Germinal center (tissue), 1 donor: ENCODE measurements around the gene NLN.
"Not testable (repeated sequence)": the region's sequence is repeated elsewhere in the genome, so short reads cannot be mapped to it uniquely, and the experiment has no call there.

Experiments
- DNase-seq: peaks from one replicate; pipeline ENCODE4 v3.0.0; 2012; ENCODE audit warnings: mixed read lengths, low spot score

NLN gene

DNA sequence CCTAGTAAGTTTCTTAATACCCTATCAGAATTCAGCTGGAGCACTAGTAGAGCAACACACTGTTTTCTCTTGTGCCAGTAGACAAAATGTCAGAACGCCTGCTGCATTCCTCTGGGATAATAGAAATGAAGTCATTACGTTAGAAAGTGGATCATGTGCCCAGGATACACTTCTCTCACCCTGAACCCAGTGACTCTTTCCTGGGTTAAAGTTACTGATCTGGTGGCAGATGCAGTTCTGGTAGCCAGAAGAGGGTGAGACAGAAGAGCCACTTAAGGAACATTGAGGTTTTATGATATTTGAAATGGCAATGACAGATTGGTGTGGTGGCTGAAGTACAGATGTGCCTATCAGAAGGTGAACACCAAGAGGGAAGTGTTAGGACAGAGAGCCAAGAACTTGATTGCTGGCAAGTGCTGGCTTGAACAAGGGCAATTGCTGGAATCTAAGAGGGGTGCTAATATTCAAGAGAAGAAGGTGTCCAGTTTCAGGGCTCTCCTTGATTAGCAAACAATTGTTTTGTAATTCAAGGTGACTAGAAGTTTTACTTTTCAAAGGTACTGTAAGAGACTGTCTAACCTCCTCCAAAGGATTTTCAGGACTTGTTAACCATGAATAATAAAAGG is 110.7 kb downstream of the NLN start:
- DNase-seq, result no peak

- no peak for DNase-seq
These were observed 111.8 kb downstream of the NLN start for GRCh38 chr5:65833780-65834179.

DNA sequence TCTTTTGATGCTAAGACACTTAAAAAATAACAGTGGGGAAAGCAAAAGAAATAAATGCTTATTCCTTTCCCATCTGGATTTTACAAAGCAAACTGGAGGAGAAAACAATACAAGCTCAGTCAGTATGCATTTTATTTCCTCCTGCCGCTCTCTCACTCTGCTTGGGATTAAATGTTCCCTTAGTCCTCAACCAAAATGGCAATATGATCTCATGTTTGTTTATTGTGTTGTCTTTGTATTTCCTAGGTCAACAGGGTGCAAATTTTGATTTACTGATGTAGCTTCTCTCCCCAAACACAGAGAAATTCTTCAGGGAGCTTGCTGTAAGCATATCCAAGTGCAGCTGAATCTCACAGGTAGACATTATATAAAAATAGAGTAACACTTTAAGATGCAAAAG is 112.3 kb downstream of the NLN start:
- no peak for DNase-seq

DNA sequence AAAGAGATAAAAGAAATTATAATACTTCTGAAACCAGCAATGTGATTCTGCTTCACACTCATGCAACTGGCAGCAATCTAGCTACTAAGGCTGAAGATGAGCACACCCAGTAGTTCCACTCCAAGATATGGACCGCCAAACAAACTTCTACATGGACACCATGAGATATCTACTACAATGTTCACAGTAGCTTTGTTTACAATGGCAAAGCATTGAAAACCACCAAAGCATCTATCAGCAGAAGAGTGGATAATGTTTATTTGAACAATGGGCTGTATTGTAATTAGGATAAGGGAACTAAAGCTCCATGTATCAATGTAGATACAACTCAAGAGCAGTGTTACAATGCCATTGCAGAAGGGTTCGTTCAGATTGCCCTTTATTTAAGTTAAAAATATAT is 113.2 kb downstream of the NLN start:
- no peak for DNase-seq

DNA sequence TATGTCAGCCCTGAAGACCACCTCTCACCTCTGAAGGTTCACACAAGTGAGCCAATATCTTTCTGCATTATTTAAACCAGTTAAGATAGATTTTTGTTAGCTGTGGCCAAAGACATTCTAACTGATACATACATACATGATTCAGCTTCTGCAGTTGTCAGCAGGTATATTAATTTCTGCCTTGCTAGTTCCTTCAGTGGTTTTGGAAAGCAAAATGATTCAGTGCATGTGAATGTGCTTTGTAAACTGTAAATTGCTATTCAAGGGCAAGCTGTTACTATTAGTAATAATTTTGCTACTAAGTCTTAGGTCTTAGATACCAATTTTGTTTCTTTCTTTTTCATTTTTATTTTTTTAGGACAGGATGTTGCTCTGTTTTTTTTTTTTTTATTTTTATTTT is 115.1 kb downstream of the NLN start:
- DNase-seq, result no peak

DNA sequence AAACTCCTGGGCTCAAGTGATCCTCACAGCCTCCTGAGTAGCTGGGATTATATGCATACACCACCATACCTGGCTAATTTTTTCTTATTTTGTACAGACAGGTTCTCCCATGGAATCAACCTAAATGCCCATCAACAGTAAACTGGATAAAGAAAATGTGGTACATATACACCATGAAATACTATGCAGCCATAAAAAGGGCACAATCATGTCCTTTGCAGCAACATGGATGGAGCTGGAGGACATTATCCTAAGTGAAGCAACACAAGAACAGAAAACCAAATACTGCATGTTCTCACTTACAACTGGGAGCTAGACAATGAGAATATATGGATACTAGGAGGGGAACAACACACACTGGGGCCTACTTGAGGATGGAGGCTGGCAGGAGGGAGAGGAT is 117.2 kb downstream of the NLN start:
- DNase-seq, result not testable (repeated sequence)

- no peak for DNase-seq
These were observed 118.1 kb downstream of the NLN start for GRCh38 chr5:65840071-65840470.

GRCh38 chr5:65844763-65845162 is 122.8 kb downstream of the NLN start:
- not testable (repeated sequence) for DNase-seq

DNA sequence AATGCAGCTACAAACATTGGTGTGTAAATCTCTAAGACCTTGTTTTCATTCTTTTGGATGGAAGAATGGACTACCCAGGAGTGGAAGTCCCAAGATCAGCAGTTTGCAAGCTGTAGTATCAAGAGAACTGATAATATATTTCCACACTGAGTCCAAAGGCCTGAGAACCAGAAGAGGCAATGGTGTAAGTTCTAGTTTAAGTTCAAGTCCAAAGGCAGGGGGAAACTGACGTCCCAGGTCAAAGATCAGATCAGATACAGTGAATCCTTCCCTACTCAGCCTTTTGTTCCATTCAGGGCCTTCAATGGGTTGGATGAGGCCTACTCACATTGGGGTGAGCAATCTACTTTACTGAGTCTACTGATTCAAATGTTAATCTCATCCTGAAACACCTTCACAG is 124.1 kb downstream of the NLN start:
- DNase-seq, result no peak

- DNase-seq, result not testable (repeated sequence)
These were observed 125.0 kb downstream of the NLN start for GRCh38 chr5:65847019-65847418.

GRCh38 chr5:65849918-65850317 is 127.9 kb downstream of the NLN start:
- DNase-seq, result not testable (repeated sequence)

DNA sequence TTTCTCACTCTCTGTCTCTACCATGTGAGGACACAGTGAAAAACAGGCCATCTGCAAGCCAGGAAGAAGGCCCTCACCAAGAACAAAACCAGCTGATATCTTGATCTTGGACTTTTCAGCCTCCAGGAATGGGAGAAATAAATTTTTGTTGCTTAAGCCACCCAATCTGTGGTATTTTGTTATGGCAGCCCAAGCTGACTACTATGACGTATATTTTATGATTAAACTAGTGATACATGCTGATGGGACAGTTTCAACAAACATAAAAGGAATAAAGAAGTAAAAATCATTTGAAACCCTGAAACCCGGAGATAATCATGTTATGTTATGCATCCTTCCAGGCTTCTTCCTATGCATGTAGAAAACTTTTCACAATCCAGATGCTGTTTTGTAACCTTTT is 132.9 kb downstream of the NLN start:
- DNase-seq, result no peak

- DNase-seq, result no peak
These were observed 133.8 kb downstream of the NLN start for GRCh38 chr5:65855766-65856315.

- no peak for DNase-seq
These were observed 134.5 kb downstream of the NLN start for GRCh38 chr5:65856520-65856919.

DNA sequence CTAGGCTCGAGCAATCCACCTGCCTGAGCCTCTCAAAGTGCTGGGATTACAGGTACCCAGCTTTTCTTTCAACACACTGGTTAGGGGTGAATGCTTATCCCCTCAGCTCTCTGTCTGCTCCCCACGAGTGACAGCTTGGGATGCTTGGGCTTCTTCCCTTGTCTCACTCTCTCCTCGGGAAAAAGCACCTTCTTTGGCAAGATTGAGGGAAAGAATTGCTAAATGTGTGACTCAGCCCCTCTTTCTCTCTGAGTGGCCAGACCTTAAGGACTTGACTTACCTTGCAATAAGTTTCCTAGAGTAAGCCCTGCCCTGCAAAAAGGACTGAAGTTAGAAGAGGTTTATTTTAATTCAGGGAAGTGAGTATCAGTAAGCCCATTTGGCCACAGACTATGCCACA is 136.3 kb downstream of the NLN start:
- DNase-seq, result no peak

- DNase-seq, result no peak
These were observed 139.8 kb downstream of the NLN start for GRCh38 chr5:65861830-65862241.

DNA sequence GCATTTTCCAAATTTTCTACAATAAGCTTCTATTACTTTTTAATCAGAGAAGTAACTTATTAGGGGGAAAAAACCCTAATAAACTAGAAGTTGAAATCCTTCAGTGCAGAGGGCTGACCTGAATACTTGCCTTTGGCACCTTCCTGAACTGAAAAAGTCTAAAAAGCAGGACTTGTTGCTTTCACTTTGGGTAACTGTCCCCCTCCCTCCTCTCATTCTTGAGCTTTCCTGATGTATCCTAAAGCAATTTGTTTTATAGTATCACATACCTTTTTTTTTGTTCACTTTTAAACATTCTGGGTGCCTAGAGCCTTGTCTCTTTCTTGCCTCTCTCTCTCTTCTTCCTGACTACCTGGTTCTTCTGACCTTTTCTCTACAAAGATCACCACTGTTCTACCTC is 140.4 kb downstream of the NLN start:
- no peak for DNase-seq

DNA sequence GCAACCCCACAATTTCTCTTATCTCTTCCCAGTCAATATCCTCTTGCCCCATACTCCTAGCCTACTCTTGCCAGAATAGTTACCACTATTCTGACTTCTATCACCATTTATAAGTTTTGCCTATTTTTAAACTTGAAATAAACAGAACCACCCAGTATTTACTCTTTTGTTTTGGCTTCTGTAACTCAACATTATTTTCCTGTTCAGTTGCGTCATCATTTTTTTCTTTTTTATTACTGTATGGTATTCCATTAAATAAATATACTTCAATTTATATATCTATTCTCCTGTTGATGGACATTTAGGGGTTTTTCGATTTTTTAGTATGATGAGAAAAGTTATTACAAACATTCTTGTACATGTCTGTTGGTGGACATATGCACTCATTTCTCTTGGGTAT is 141.7 kb downstream of the NLN start:
- no peak for DNase-seq

- DNase-seq, result no peak
These were observed 145.0 kb downstream of the NLN start for GRCh38 chr5:65866837-65867521.

- DNase-seq, result no peak
These were observed 145.7 kb downstream of the NLN start for GRCh38 chr5:65867542-65868195.

- no peak for DNase-seq
These were observed 146.5 kb downstream of the NLN start for GRCh38 chr5:65868509-65868908.

GRCh38 chr5:65871182-65871581 is 149.2 kb downstream of the NLN start:
- DNase-seq, result no peak

GRCh38 chr5:65871776-65872175 is 149.8 kb downstream of the NLN start:
- not testable (repeated sequence) for DNase-seq
